COLO668 (cell line): Measurements from ENCODE around the gene ZC3H12A.
"Not testable (repeated sequence)": the region's sequence is repeated elsewhere in the genome, so short reads cannot be mapped to it uniquely, and the experiment has no call there.

Experiments used
- DNase-seq: peaks from one replicate; lab custom pipeline; 2025; ENCODE audit not compliant: unreplicated experiment; lab: John Stamatoyannopoulos, UW

ZC3H12A gene

GRCh38 chr1:37498872-37499617, 24.7 kb downstream of the ZC3H12A start:
- no peak for DNase-seq

- no peak for DNase-seq
Observed at GRCh38 chr1:37501661-37502060, 27.3 kb downstream of the ZC3H12A start.

GRCh38 chr1:37502104-37502503, 27.7 kb downstream of the ZC3H12A start:
- no peak for DNase-seq

GRCh38 chr1:37502791-37503190, 28.4 kb downstream of the ZC3H12A start:
- DNase-seq: not testable (repeated sequence)

- no peak for DNase-seq
Observed at GRCh38 chr1:37506740-37507139, 32.4 kb downstream of the ZC3H12A start.

GRCh38 chr1:37509181-37509580, 34.8 kb downstream of the ZC3H12A start:
- no peak for DNase-seq

- DNase-seq: peak; percentile 76
Observed at GRCh38 chr1:37513795-37514349, 39.5 kb downstream of the ZC3H12A start.

- DNase-seq: peak; percentile 97
Observed at GRCh38 chr1:37514350-37515184, 40.2 kb downstream of the ZC3H12A start, which contains the start of gene MEAF6. MEAF6 (minus strand) TSS chr1:37514766; CDS start chr1:37514746, 20 bp downstream.

GRCh38 chr1:37515185-37516034, 41.0 kb downstream of the ZC3H12A start:
- no peak for DNase-seq

GRCh38 chr1:37517569-37517968, 43.2 kb downstream of the ZC3H12A start:
- DNase-seq: no peak

- DNase-seq: not testable (repeated sequence)
Observed at GRCh38 chr1:37518241-37518640, 43.9 kb downstream of the ZC3H12A start.

- DNase-seq: not testable (repeated sequence)
Observed at GRCh38 chr1:37518929-37519328, 44.5 kb downstream of the ZC3H12A start.

- DNase-seq: no peak
Observed at GRCh38 chr1:37519613-37520012, 45.2 kb downstream of the ZC3H12A start.

GRCh38 chr1:37529888-37530287, 55.5 kb downstream of the ZC3H12A start:
- not testable (repeated sequence) for DNase-seq

GRCh38 chr1:37532418-37533156, 58.2 kb downstream of the ZC3H12A start:
- not testable (repeated sequence) for DNase-seq

- DNase-seq: no peak
Observed at GRCh38 chr1:37533317-37534093, 59.1 kb downstream of the ZC3H12A start.
